ENCODE measurements around the gene CD8B.

The CD8B gene

GRCh38 chr2:86774862-86775261, 86.8 kb downstream of the CD8B start:
- TF ChIP-seq CTCF (conservative IDR thresholded peaks at IDR 0.05; ENCODE audit: low read length), result no peak
- DNase-seq (ENCODE audit: low read depth), result no peak
- H3K4me3 ChIP-seq (ENCODE audit: low read length), result no peak overlapping the region

GRCh38 chr2:86772611-86773010, 89.1 kb downstream of the CD8B start:
- no peak for DNase-seq (ENCODE audit: low read depth)
- TF ChIP-seq CTCF (conservative IDR thresholded peaks at IDR 0.05; ENCODE audit: low read length), result no peak
- H3K4me3 ChIP-seq (ENCODE audit: low read length), result no peak overlapping the region

GRCh38 chr2:86770816-86771301, 90.8 kb downstream of the CD8B start:
- no peak for TF ChIP-seq CTCF (conservative IDR thresholded peaks at IDR 0.05; ENCODE audit: low read length)
- DNase-seq (ENCODE audit: low read depth), result no peak
- no peak overlapping the region for H3K4me3 ChIP-seq (ENCODE audit: low read length)

- no peak for TF ChIP-seq CTCF (conservative IDR thresholded peaks at IDR 0.05; ENCODE audit: low read length)
- DNase-seq (ENCODE audit: low read depth), result no peak
- no peak overlapping the region for H3K4me3 ChIP-seq (ENCODE audit: low read length)
Measured at GRCh38 chr2:86769838-86770237, 91.8 kb downstream of the CD8B start.

GRCh38 chr2:86768189-86768949, 93.3 kb downstream of the CD8B start:
- no peak for TF ChIP-seq CTCF (conservative IDR thresholded peaks at IDR 0.05; ENCODE audit: low read length)
- no peak for DNase-seq (ENCODE audit: low read depth)
- H3K4me3 ChIP-seq (ENCODE audit: low read length), result no peak overlapping the region
